OCI-M1 (cell line): ENCODE results near the gene CBX4.
"Not testable (repeated sequence)": the region's sequence is repeated elsewhere in the genome, so short reads cannot be mapped to it uniquely, and the experiment has no call there.

ENCODE experiments used
- DNase-seq: peaks from one replicate; lab custom pipeline; 2025; lab: John Stamatoyannopoulos, UW

Gene CBX4

DNA sequence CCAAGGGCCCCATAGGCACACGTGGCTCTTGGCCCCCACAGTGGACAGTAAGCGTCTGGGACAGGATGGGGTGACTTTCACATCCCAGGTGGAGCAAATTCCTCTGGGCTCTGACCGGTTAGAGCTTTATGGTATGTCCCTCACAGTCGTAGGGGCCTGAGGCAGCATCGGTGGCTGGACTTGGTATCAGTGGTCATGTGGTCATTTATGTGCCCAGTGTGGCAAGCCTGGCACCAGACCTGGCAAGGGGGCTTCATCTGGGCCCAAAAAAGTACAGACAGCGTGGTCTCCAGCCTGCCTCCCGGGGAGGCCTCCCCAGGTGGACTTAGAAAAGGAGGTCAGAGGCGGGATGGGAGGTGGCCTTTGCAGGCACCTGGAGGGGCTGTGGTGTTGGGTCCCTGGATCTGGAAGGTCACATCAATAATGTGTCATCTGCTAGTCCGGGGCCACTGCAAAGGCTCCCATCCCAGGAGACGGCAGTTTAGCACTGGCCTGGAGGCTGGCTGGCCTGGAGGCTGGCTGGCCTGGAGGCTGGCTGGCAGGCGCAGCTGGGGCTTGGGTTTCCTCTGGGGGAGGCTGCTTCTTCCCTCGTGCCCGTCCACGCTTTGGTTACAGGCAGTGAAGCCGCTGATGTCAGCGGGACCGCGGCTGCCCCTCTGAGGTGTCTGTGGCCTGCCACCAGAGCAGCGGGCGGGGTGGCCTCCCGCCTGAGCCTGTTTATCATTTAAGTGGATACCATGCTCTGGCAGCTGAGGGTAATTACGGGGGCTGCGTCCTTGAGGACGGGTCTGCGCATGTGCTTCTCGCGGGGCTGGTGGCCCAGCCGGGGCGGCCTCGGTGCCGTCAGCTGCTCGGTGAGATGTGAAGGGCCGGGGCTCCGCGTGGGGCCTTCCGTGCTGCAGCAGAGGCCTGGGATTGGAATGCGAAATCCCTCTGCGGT lies 20.7 kb upstream of the CBX4 start:
- no peak for DNase-seq

GRCh38 chr17:79857095-79857494 lies 17.9 kb upstream of the CBX4 start:
- DNase-seq: no peak

- no peak for DNase-seq
Observed at GRCh38 chr17:79855331-79856124, 16.3 kb upstream of the CBX4 start.

DNA sequence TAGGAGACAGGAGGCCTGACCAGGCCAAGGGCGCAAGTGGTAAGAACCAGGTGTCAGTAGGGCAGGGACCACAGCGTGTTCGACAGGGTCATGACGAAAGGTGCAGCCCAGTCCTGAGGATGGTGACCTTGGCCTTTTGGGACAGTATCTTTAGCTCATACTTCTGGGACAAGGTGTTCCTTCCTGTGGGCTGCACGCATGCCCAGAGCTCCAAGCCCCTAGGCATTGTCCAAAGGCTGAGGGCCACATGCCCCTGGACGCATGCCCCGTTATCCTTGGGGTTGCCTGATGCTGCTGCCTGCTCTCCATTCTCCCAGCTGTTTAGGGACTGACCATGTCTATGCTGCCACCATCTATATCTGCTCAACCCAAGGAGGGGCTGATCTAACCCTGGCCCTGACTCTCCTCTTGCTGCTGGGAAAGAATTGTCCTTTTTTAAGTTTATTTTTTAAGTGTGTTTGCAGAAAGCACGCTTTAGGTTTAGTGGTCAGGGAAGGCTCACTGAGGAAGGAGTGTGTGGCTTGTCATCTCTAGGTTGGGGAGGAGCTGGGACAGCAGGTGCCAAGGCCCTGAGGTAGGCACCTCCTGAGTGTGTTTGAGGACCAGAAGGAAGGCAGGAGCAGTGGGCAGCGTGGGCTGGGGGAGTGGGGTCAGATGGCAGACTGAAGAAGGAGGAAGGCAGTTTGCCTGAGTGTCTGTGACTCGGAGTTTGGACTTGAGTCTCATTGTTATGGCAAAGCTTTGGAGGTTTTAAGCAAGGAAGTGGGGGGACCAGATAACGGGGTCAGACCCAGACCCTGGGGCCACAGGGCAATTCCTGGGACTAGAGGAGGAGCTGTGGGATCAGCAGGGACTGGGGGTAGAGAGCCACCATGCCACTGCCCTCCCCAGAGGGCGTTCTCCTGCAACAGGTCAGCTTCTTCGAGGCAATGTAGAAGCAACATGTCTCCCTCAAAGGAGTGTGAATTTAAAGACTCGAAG lies 15.1 kb upstream of the CBX4 start:
- no peak for DNase-seq

DNA sequence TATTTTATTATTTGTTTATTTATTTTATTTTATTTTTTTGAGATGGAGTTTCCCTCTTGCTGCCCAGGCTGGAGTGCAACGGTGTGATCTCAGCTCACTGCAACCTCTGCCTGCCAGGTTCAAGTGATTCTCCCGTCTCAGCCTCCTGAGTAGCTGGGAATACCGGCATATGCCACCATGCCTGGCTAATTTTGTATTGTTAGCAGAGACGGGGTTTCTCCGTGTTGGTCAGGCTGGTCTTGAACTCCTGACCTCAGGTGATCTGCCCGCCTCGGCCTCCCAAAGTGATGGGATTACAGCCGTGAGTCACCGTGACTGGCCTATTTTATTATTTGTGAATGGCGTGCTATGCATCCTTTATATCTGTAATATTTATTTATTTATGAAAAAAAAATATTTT lies 13.9 kb upstream of the CBX4 start:
- DNase-seq: not testable (repeated sequence)

- peak; percentile 82 for DNase-seq
Observed at GRCh38 chr17:79852748-79853147, 13.5 kb upstream of the CBX4 start.

DNA sequence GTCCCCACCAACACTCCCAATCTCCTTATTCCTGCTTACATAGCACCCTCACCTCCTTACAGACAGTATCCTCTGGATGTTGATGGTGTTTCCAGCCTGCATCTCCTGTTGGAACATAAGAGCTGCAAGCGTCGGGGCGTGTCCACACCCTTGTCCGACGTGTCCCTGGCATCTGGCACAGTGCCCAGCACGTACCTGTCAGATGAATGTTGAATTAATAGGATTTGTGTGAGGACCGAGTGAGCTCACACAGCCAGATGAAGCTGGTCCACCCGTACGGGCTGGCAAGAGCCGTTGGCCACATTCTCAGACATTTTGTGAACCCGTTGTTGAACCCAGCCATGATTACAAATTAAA lies 12.2 kb upstream of the CBX4 start:
- no peak for DNase-seq

DNA sequence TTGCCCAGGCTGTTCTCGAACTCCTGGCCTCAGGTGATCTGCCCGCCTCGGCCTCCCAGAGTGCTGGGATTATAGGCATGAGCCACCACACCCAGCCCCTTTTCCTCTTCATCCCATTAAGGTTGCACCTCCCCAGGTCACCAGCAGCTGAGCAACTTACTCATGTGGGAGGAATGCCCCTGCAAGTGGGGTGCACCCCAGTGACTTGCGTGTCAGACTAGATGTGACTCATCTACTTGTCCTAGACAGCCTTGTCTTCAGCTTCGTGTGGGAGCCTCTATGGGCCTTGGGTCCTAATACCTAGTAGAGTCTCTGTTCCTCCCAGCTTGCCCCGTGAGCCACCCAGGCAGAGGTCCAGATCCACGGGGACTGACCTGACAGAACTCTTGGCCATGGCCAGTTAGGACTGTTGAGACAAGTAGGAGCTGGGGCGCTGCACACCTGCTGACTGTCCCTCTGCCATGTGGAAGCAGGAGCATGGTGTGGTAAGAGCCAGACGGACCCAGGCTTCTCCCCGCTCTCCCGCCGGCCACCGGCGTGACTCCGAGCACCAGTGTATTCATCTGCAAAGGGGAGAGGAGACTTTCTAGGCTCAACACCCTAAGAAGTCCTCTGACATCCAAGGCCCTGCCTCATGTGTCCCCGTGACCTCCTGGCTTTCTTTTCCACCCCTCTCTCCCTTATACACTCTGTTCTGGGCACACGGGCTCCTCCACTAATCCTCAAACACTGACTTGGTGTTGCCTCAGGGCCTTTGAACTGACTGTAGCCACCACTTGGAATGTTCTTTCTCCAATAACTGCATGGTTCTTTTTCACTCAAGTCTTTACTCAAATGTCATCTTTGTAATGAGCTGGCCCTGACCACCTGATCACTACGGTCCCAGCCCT lies 11.6 kb upstream of the CBX4 start:
- DNase-seq: no peak

- DNase-seq: no peak
Observed at GRCh38 chr17:79849953-79850352, 10.7 kb upstream of the CBX4 start.

DNA sequence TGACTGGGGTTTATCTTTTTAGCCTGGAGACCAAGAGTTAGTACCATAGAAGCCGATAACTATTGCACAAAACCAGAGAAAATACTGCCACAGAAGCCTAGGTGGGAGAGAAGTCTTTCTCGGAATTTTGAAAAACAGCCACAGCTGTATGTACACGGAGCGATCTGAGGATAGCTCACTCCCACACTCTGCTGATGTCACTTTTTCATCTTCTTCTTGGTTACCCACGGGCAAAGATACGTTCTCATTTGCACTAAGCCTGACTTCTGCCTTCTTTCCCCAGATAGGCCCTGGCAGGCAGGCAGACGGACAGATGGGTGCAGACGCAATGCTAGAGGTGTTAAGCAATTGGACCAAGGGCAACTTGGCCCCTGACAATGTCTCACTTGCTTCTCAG lies 9.1 kb upstream of the CBX4 start:
- DNase-seq: peak; percentile 15

DNA sequence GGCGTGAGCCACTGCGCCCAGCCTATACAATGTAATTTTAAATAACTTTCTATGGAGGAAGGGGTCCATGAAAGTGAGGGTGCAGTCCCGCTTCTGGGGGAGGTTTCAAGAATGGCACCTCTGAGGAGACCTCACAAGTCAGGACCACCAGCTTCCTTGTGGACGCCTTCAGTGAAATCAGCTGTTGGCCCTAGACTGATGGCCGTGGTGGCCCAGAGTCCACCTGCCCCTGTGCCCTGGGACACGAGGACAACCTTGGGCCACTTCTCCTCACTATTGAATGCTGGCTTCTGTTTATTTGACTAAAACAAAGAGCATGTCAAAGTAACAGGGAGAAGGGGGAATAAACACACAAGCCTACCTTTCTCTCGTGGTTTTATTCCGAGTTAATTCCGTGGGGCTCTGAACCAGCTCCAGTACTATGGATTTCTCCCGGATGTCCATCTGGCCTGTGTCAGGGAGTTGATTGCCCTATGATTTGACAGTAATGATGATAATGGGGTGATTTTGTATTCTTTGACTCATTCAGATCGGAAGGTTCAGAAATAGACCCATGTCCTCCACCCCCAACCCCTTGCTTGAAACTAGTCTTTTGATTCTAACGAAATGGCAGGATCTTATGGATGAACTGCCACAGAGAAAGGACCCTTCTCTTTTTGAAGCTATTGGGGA lies 8.6 kb upstream of the CBX4 start:
- no peak for DNase-seq

GRCh38 chr17:79845601-79845949 lies 6.3 kb upstream of the CBX4 start:
- peak; percentile 94 for DNase-seq

- peak; percentile 79 for DNase-seq
Observed at GRCh38 chr17:79844869-79845600, 5.8 kb upstream of the CBX4 start.

- DNase-seq: peak; percentile 69
Observed at GRCh38 chr17:79843816-79844800, 4.9 kb upstream of the CBX4 start.

- peak; percentile 69 for DNase-seq
Observed at GRCh38 chr17:79843474-79843815, 4.2 kb upstream of the CBX4 start.

GRCh38 chr17:79842656-79843473 lies 3.6 kb upstream of the CBX4 start:
- peak; percentile 83 for DNase-seq

GRCh38 chr17:79842136-79842655 lies 3.0 kb upstream of the CBX4 start:
- DNase-seq: no peak
